NB4 (cell line): ENCODE results near the gene CLEC10A.
A peak's percentile ranks its signal among the peaks of the same experiment; 100 is the strongest.

Experiments used
- DNase-seq: peaks from one replicate; pipeline ENCODE4 v3.0.0; 2010; ENCODE audit warnings: low read depth
- H3K4me3 ChIP-seq: one replicate; pipeline ENCODE4 v1.5.1; 2011; ENCODE audit warnings: mild to moderate bottlenecking, low read depth, low read length, moderate library complexity
- CTCF ChIP-seq: IDR thresholded peaks from one replicate; pipeline ENCODE4 v1.5.1; 2012; ENCODE audit warnings: low read depth, low read length
- MAX ChIP-seq: IDR thresholded peaks from 2 replicates; pipeline ENCODE4 v1.6.1; 2011; ENCODE audit warnings: low read depth, low read length
- MYC ChIP-seq: IDR thresholded peaks from 2 replicates; pipeline ENCODE4 v1.6.1; 2011; ENCODE audit warnings: low read depth, low read length
- POLR2A ChIP-seq: IDR thresholded peaks from 2 replicates; pipeline ENCODE4 v1.6.1; 2011; ENCODE audit warnings: mild to moderate bottlenecking; ENCODE audit not compliant: insufficient read length; ENCODE audit errors: extremely low read depth

CLEC10A gene

GRCh38 chr17:7034955-7035590 is 45.0 kb downstream of the CLEC10A start:
- TF ChIP-seq CTCF (no peak), POLR2A (no peak), MAX (no peak), MYC (no peak)
- DNase-seq = no peak
- H3K4me3 ChIP-seq = peak overlapping the region; percentile 81

GRCh38 chr17:7029659-7030058 is 50.4 kb downstream of the CLEC10A start:
- no peak overlapping the region for H3K4me3 ChIP-seq
- TF ChIP-seq MAX = no peak
- TF ChIP-seq CTCF = no peak
- TF ChIP-seq POLR2A = no peak
- TF ChIP-seq MYC = no peak
- DNase-seq = no peak

- H3K4me3 ChIP-seq = no peak overlapping the region
- no peak for DNase-seq
- no peak for TF ChIP-seq POLR2A
- TF ChIP-seq MAX = no peak
- TF ChIP-seq MYC = no peak
- no peak for TF ChIP-seq CTCF
These were observed 51.0 kb downstream of the CLEC10A start for GRCh38 chr17:7029096-7029495.

- no peak for TF ChIP-seq MYC
- no peak for TF ChIP-seq MAX
- TF ChIP-seq CTCF = no peak
- TF ChIP-seq POLR2A = no peak
- DNase-seq = no peak
- H3K4me3 ChIP-seq = no peak overlapping the region
These were observed 52.7 kb downstream of the CLEC10A start for GRCh38 chr17:7027335-7027734.

GRCh38 chr17:7026471-7027115 is 53.5 kb downstream of the CLEC10A start:
- no peak for TF ChIP-seq MYC
- TF ChIP-seq POLR2A = no peak
- TF ChIP-seq CTCF = no peak
- no peak for TF ChIP-seq MAX
- no peak overlapping the region for H3K4me3 ChIP-seq
- DNase-seq = no peak
